Lower leg skin (tissue), 3 donors: ENCODE data around the gene BCAR3.

Experiments used
- POLR2A ChIP-seq, 2 donors: fragments of 450-650 bp; IDR thresholded peaks; one replicate each; pipeline ENCODE4 v1.6.1; 2016 to 2017; ENCODE audit warnings: antibody characterized with exemption in 2 of 2, mild to moderate bottlenecking in 1 of 2, moderate library complexity in 1 of 2
- TF ChIP-seq, protein P1 (sequence below), 3 donors: fragments of 450-650 bp; IDR thresholded peaks; one replicate each; pipeline ENCODE4 v1.5.1; 2016; ENCODE audit warnings: antibody characterized with exemption in 3 of 3, mild to moderate bottlenecking in 3 of 3, moderate library complexity in 2 of 3

DNA sequence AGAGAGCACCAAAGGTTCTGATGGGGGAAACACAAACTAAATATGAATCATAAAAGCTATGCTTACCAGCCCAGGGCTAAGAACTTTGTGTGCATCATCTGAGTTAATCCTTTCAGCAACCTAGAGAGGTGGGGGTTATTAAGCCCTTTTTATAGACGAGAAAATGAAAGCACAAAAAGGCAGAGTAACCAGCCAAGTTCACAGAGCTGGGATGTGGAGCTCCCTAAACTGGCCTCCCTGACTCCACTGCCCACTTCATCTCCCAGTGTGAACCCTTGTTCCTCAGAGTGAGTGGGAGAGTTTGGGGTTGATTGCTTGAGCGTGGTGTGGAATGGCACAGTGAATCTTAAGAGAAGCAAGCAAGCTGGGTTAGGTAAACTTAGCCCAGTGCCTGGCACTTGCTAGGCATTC lies 10.8 kb upstream of the BCAR3 start:
- TF ChIP-seq, protein P1, sequence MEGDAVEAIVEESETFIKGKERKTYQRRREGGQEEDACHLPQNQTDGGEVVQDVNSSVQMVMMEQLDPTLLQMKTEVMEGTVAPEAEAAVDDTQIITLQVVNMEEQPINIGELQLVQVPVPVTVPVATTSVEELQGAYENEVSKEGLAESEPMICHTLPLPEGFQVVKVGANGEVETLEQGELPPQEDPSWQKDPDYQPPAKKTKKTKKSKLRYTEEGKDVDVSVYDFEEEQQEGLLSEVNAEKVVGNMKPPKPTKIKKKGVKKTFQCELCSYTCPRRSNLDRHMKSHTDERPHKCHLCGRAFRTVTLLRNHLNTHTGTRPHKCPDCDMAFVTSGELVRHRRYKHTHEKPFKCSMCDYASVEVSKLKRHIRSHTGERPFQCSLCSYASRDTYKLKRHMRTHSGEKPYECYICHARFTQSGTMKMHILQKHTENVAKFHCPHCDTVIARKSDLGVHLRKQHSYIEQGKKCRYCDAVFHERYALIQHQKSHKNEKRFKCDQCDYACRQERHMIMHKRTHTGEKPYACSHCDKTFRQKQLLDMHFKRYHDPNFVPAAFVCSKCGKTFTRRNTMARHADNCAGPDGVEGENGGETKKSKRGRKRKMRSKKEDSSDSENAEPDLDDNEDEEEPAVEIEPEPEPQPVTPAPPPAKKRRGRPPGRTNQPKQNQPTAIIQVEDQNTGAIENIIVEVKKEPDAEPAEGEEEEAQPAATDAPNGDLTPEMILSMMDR (IDR thresholded peaks at IDR 0.05) = no peak
- TF ChIP-seq POLR2A (IDR thresholded peaks at IDR 0.05) = no peak
